Activated effector memory CD4-positive, alpha-beta T cell treated with Interleukin-2 at 50 U/mL for 16 hours (primary cell): ENCODE measurements around the gene TMEM147.
A peak's percentile ranks its signal among the peaks of the same experiment; 100 is the strongest.

Experiments used
- DNase-seq: peaks from one replicate; pipeline ENCODE4 v3.0.0-alpha.2; 2020

Gene TMEM147

GRCh38 chr19:35521124-35521743 is 24.2 kb upstream of the TMEM147 start:
- DNase-seq = no peak

- DNase-seq = no peak
Measured at GRCh38 chr19:35522745-35523327, 22.6 kb upstream of the TMEM147 start.

- no peak for DNase-seq
Measured at GRCh38 chr19:35524181-35524837, 21.1 kb upstream of the TMEM147 start.

DNA sequence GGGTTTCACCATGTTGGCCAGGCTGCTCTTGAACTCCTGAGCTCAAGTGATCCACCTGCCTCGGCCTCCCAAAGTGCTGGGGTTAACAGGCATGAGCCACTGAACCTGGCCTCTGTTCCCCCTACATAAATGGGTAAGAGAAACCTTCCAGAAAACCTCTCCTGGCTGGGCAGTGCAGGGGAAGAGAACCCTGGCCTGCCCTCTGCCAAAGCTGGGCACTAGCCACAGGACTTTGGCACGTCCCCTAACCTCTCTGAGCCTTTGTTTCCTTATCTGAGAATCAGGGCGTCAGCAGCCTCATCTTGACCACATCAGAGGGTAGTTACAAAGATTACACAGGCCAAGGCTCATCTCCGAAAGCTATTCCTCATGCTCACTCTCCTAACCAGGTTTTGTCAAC is 19.6 kb upstream of the TMEM147 start:
- DNase-seq = no peak

- DNase-seq = no peak
Measured at GRCh38 chr19:35528218-35529038, 17.0 kb upstream of the TMEM147 start, which contains the start of gene SBSN. Gene SBSN, minus strand, starts transcription at chr19:35528311. Its CDS starts 30 bp downstream, at chr19:35528281.

DNA sequence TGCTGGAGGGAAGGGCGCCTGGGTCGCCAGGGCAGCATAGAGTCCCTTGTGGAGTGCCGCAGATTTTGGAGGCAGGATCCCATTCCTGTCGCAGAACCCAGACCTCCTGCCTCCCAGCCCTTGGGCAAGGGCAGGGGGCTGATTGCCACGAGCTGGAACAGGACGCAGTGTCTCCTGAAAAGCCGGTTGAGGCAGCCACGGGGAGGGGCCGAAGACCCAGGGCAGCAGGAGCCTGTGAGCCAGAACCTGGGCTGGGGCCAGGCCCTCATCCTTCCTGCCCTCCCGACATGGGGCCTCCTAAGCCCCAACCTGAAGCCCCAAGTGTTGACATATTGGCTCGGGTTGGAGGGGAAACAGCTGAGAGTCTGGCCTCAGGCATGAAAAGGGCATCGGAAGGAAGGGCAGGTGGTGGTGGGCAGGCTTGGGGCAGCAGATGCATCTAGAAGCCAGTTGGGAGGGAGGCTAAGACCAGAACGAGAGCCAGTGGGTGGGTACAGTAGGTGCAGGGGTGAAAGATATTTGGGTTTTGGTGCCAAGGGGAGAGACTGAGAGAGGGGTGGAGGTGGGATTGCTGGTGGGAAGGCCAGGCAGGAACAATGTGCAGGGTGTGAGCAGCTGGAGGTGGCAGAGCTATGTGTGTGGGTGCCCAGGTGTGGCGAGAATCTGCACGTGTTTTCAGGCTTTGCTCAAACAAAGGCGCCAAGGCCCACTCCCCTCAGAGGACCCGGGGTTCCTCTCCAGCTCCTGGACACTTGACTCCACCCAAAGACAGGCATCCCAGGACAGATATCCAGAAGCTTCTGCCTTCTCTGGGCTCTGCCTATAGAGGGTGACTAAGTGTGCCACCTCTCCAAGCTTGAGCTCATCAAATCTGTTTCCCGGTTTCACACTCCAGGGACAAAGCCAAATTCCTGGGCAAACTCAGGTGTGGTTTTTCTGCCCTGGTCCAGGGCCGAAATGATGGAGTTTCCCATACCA is 15.9 kb upstream of the TMEM147 start:
- no peak for DNase-seq

GRCh38 chr19:35531291-35531690 is 14.1 kb upstream of the TMEM147 start:
- no peak for DNase-seq

GRCh38 chr19:35533201-35533821 is 12.1 kb upstream of the TMEM147 start, which contains the start of gene GAPDHS:
Gene GAPDHS, plus strand, starts transcription at chr19:35533456. Its CDS starts 72 bp downstream, at chr19:35533528.
- no peak for DNase-seq

GRCh38 chr19:35533822-35534392 is 11.5 kb upstream of the TMEM147 start:
- peak; percentile 4 for DNase-seq

GRCh38 chr19:35534803-35535480 is 10.5 kb upstream of the TMEM147 start:
- no peak for DNase-seq

GRCh38 chr19:35539314-35539713 is 6.1 kb upstream of the TMEM147 start:
- DNase-seq = no peak

GRCh38 chr19:35539850-35540249 is 5.6 kb upstream of the TMEM147 start:
- no peak for DNase-seq

- DNase-seq = no peak
Measured at GRCh38 chr19:35540356-35540927, 5.0 kb upstream of the TMEM147 start.

GRCh38 chr19:35542209-35542608 is 3.2 kb upstream of the TMEM147 start:
- no peak for DNase-seq

GRCh38 chr19:35543280-35544109 is 1.9 kb upstream of the TMEM147 start:
- no peak for DNase-seq

DNA sequence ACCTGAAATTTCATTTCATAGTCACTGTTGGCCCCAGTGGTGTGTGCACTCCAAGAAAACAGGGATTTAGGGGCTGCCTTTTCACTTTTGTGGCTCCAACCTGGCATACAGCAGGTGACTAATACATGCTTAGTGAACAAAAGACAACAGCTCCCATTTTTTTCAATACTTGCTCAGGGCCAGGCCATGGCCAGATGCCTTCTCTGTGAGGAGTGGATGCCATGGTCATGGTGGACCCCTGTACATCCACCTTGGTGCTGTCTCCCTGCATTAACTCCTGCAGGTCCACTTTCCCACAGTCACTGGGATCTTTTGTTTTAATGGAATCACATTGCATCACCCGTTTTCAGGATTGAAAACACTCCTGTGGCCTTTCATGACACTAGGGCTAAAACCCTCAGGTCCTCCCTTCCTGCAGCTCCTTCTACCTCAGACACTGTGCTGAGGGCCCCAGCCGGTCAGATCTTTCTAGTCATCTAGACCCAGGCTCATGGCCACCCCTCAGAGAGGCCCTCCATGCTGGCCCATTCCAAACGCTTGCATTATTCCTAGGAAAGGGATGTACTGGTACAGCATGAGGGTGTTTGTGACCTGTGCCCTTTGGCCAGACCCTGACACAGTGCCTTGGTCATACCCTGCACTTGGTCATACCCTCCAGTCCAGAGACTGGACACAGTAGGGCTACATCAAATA is 1.2 kb upstream of the TMEM147 start:
- no peak for DNase-seq

DNA sequence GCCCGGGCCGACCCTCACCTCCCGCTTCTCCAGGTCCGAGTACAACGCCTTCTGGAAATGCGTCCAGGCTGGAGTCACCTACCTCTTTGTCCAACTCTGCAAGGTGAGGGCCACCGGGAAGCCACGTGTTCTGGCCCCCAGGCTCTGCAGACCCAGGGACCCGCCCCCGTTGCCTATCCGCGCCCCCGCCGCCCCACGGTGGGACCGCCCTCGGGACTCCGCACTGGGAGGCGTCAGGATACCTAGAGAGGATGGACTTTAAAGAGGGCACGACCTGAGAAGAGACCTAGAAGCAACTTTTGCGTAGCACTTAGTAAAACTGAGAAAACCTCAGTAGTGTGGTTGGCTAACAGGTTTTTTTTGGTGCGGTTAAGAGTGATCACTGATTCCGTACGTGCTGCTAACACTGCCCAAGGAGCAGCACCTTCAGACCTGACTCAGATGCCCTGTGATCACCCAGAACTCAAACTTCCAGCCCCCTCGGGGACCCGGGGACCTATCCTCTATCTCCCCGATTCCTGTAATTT is 492 bp downstream of the TMEM147 start:
- peak; percentile 12 for DNase-seq

DNA sequence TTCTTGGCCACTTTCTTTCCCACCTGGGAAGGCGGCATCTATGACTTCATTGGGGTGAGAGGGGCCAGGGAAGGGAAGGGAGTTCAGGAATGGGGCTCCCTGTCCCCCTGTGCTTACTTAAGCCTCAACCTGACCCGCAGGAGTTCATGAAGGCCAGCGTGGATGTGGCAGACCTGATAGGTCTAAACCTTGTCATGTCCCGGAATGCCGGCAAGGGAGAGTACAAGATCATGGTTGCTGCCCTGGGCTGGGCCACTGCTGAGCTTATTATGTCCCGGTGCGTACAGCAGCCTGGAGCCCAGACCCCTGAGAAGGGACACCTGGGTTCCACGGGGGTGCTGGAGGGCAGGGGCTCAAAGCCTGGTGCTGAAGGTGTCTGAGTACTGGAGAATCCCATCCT is 1.1 kb downstream of the TMEM147 start:
- no peak for DNase-seq
